CD14-positive monocyte (primary cell): ENCODE results near the gene C5. TPM values are rescaled to one million over a fixed set of nuclear protein-coding genes. Genes with fewer than 3 reads are reported as not detected.
A peak's percentile ranks its signal among the peaks of the same experiment; 100 is the strongest.

Experiments used
- DNase-seq, 3 donors: peaks; one replicate each; pipeline ENCODE4 v3.0.0-alpha.2; 2011 to 2022
- H2AFZ ChIP-seq: 2 replicates; pipeline ENCODE4 v1.6.0; 2012; ENCODE audit warnings: mild to moderate bottlenecking, low read depth, low read length, inconsistent platforms; ENCODE audit not compliant: insufficient read depth, poor library complexity, severe bottlenecking
- H3K27ac ChIP-seq, 2 donors: 1 replicate in 1 of 2; 2 replicates in 1 of 2; pipeline ENCODE4 v1.5.1; 2012 to 2013; ENCODE audit warnings: low read length in 2 of 2, control low read depth in 1 of 2, inconsistent platforms in 1 of 2, low read depth in 1 of 2, mild to moderate bottlenecking in 1 of 2
- H3K27me3 ChIP-seq, 2 donors: one replicate each; pipeline versions ENCODE4 v1.6.0 to v1.6.1; 2011 to 2013; ENCODE audit warnings: low read length in 2 of 2; ENCODE audit not compliant: control insufficient read depth in 2 of 2, insufficient read depth in 2 of 2
- H3K36me3 ChIP-seq, 2 donors: replicated peaks in 1 of 2; 1 replicate in 1 of 2; 2 replicates in 1 of 2; pipeline versions ENCODE4 v1.5.1 to v1.6.1; 2012 to 2013; ENCODE audit warnings: low read length in 2 of 2, control low read depth in 1 of 2, inconsistent platforms in 1 of 2, mild to moderate bottlenecking in 1 of 2; ENCODE audit not compliant: insufficient read depth in 2 of 2, control insufficient read depth in 1 of 2
- H3K4me1 ChIP-seq, 2 donors: 1 replicate in 1 of 2; 2 replicates in 1 of 2; pipeline versions ENCODE4 v1.5.1 to v1.6.1; 2012 to 2013; ENCODE audit warnings: low read length in 2 of 2, control low read depth in 1 of 2, inconsistent platforms in 1 of 2, mild to moderate bottlenecking in 1 of 2, moderate library complexity in 1 of 2; ENCODE audit not compliant: insufficient read depth in 2 of 2, control insufficient read depth in 1 of 2
- H3K4me2 ChIP-seq: replicated peaks from 2 replicates; pipeline ENCODE3; 2012; ENCODE audit warnings: low read length, moderate library complexity, mild to moderate bottlenecking; ENCODE audit not compliant: poor library complexity, severe bottlenecking; ENCODE audit errors: extremely low read depth
- H3K4me3 ChIP-seq, 3 experiments: fragments of 200-600 bp in 1 of 3; sonication (generic) in 1 of 3; replicated peaks in 1 of 3; 1 replicate in 2 of 3; 2 replicates in 1 of 3; pipeline ENCODE4 v1.5.1; 2011 to 2013; ENCODE audit warnings: low read length in 3 of 3, mild to moderate bottlenecking in 3 of 3, control low read depth in 2 of 3, low read depth in 2 of 3, inconsistent platforms in 1 of 3, moderate library complexity in 1 of 3
- H3K79me2 ChIP-seq: 2 replicates; pipeline ENCODE4 v1.6.0; 2012; ENCODE audit warnings: mild to moderate bottlenecking, control low read depth, inconsistent platforms, low read length, moderate library complexity; ENCODE audit not compliant: insufficient read depth
- H3K9ac ChIP-seq: 2 replicates; pipeline ENCODE4 v1.6.0; 2017; ENCODE audit warnings: low read length, mild to moderate bottlenecking; ENCODE audit not compliant: insufficient read depth, poor library complexity, severe bottlenecking
- H3K9me3 ChIP-seq, 2 donors: replicated peaks in 1 of 2; 1 replicate in 1 of 2; 2 replicates in 1 of 2; pipeline versions ENCODE4 v1.5.1 to v1.6.1; 2012 to 2013; ENCODE audit warnings: low read length in 2 of 2, control low read depth in 1 of 2; ENCODE audit not compliant: control insufficient read depth in 1 of 2, insufficient read depth in 1 of 2
- H4K20me1 ChIP-seq: 2 replicates; pipeline ENCODE4 v1.6.0; 2012; ENCODE audit warnings: mild to moderate bottlenecking, low read length, control low read depth, moderate library complexity; ENCODE audit not compliant: insufficient read depth
- H3K27ac Mint-ChIP-seq, 7 donors: one replicate each; pipeline ENCODE4 v1.8.0; 2020; ENCODE audit warnings: mild to moderate bottlenecking in 7 of 7, mixed read lengths in 7 of 7, moderate library complexity in 6 of 7, inconsistent platforms in 2 of 7
- H3K27me3 Mint-ChIP-seq, 3 donors: one replicate each; pipeline ENCODE4 v1.8.0; 2021 to 2022; ENCODE audit warnings: low read depth in 3 of 3, mild to moderate bottlenecking in 3 of 3, mixed read lengths in 3 of 3, moderate library complexity in 3 of 3, inconsistent platforms in 1 of 3
- H3K36me3 Mint-ChIP-seq, 2 donors: one replicate each; pipeline ENCODE4 v1.8.0; 2020; ENCODE audit warnings: mixed read lengths in 2 of 2, inconsistent platforms in 1 of 2, mild to moderate bottlenecking in 1 of 2
- H3K4me1 Mint-ChIP-seq: one replicate; pipeline ENCODE4 v1.8.0; 2020; ENCODE audit warnings: mild to moderate bottlenecking, mixed read lengths
- H3K4me3 Mint-ChIP-seq, 2 donors: one replicate each; pipeline ENCODE4 v1.8.0; 2020; ENCODE audit warnings: mild to moderate bottlenecking in 2 of 2, mixed read lengths in 2 of 2, moderate library complexity in 1 of 2
- H3K9me3 Mint-ChIP-seq, 7 donors: one replicate each; pipeline ENCODE4 v1.8.0; 2020 to 2022; ENCODE audit warnings: mixed read lengths in 7 of 7, mild to moderate bottlenecking in 6 of 7, moderate library complexity in 6 of 7, inconsistent platforms in 2 of 7
- CTCF ChIP-seq: fragments of 200-600 bp; IDR thresholded peaks from one replicate; pipeline ENCODE4 v1.8.0; 2022; ENCODE audit warnings: antibody characterized with exemption, mild to moderate bottlenecking
- WGBS: methylation state at CpG from one replicate; pipeline ENCODE4 v1.1.5; 2013; ENCODE audit warnings: missing lambda C conversion rate; ENCODE audit not compliant: insufficient coverage; 5-methylcytosine and 5-hydroxymethylcytosine counted together
- intact Hi-C, 2 donors: fragments of 100-400 bp; cut with micrococcal nuclease; formaldehyde crosslinking; loops; one replicate each; pipeline versions ENCODE4 v1.15.0 to v1.15.1; 2023
- polyA plus RNA-seq, 3 donors: library from polyadenylated mRNA; depleted of rRNA in 1 of 3; unstranded in 2 of 3; stranded (reverse) in 1 of 3; fragments of 300-500 nt in 2 of 3; fragments of >200 nt in 1 of 3; fragmentation: Illumina TruSeq in 2 of 3; gene quantifications; 1 replicate in 2 of 3; 2 replicates in 1 of 3; pipeline ENCODE4 v1.2.3, GENCODE V29; 2012 to 2021

Gene C5
- polyA plus RNA-seq, 3 donors, result 0.66 to 3.5 (median 1.2) TPM

GRCh38 chr9:120902569-120903535 is 147.2 kb downstream of the C5 start:
- H3K27me3 ChIP-seq, result no peaks in the 10 kb centered on the region
- intact Hi-C loops, result no loop called here
- H3K4me1 Mint-ChIP-seq, result peaks cover 5% of the 10 kb centered on the region
- H3K27me3 Mint-ChIP-seq, result peaks cover 0 to 7% (median 2%) of the 10 kb centered on the region in 3 donors
- H3K9me3 Mint-ChIP-seq, result no peaks in the 10 kb centered on the region
- H3K9ac ChIP-seq, result no peak overlapping the region
- H3K36me3 ChIP-seq, result peaks cover 0 to 10% of the 10 kb centered on the region in 2 donors
- no peaks in the 10 kb centered on the region for H4K20me1 ChIP-seq
- H3K4me3 Mint-ChIP-seq, result no peak overlapping the region
- H3K4me3 ChIP-seq, result no peak overlapping the region
- no peak overlapping the region for H3K27ac ChIP-seq
- DNase-seq, result peak in 1 of 3 donors; percentile 18
- 81% methylated on average over 13 of the region's 14 CpGs for WGBS
- H3K4me1 ChIP-seq, result no peaks in the 10 kb centered on the region
- TF ChIP-seq CTCF, result no peak
- H3K27ac Mint-ChIP-seq, result peak overlapping the region in 2 of 7 donors; percentile 21 to 74
- peaks cover 6 to 8% of the 10 kb centered on the region in 2 donors for H3K36me3 Mint-ChIP-seq
- no peaks in the 10 kb centered on the region for H3K79me2 ChIP-seq
- no peak overlapping the region for H2AFZ ChIP-seq
- no peaks in the 10 kb centered on the region for H3K9me3 ChIP-seq
- H3K4me2 ChIP-seq, result no peak overlapping the region

Other genes starting within 250 kb of the C5 start
- 10 to 100 TPM; 10.0 to 20.9 (median 10.7) TPM for gene PSMD5, start 207.4 kb downstream of the C5 start, polyA plus RNA-seq
- gene PHF19, start 173.1 kb downstream of the C5 start, polyA plus RNA-seq, result 10 to 100 TPM; 12.6 to 61.0 (median 12.7) TPM
- gene TRAF1, start 123.5 kb downstream of the C5 start, polyA plus RNA-seq, result 10 to 100 TPM in 1 of 3 donors, under 1 TPM in 2; 0.15 to 22.8 (median 0.74) TPM
- 10 to 100 TPM in 1 of 3 donors, 1 to 10 TPM in 2; 3.9 to 26.8 (median 4.8) TPM for gene CNTRL, start 24.7 kb upstream of the C5 start, polyA plus RNA-seq
- gene RAB14, start 151.6 kb upstream of the C5 start, polyA plus RNA-seq, result 10 to 100 TPM; 23.1 to 60.0 (median 44.4) TPM
- 100 to 1,000 TPM in 1 of 3 donors, 10 to 100 TPM in 2; 67.4 to 187 (median 95.8) TPM for gene GSN, start 217.9 kb upstream of the C5 start, polyA plus RNA-seq